Breast epithelium (tissue), 4 donors: Measurements from ENCODE around the gene WRAP53. TPM values are rescaled to one million over a fixed set of nuclear protein-coding genes. Genes with fewer than 3 reads are reported as not detected.

Source experiments
- DNase-seq, 2 donors: peaks; one replicate each; pipeline ENCODE4 v3.0.0-alpha.2; 2019; ENCODE audit warnings: low spot score in 2 of 2
- H3K27ac ChIP-seq, 2 donors: fragments of 200-600 bp; sonication (generic) in 1 of 2; one replicate each; pipeline ENCODE4 v1.5.1; 2016 to 2019; ENCODE audit warnings: mild to moderate bottlenecking in 1 of 2
- H3K27me3 ChIP-seq, 2 donors: fragments of 200-600 bp; sonication (generic) in 1 of 2; one replicate each; pipeline versions ENCODE4 v1.5.1 to v1.6.0; 2017 to 2019; ENCODE audit warnings: control low read depth in 1 of 2, mild to moderate bottlenecking in 1 of 2
- H3K36me3 ChIP-seq: fragments of 200-600 bp; one replicate; pipeline ENCODE4 v1.5.1; 2019
- H3K4me1 ChIP-seq, 2 donors: fragments of 200-600 bp; sonication (generic); one replicate each; pipeline ENCODE4 v1.5.1; 2016 to 2019; ENCODE audit warnings: control low read depth in 1 of 2
- H3K4me3 ChIP-seq, 3 donors: fragments of 200-600 bp; sonication (generic); 1 replicate in 2 of 3; 2 replicates in 1 of 3; pipeline ENCODE4 v1.5.1; 2016 to 2019; ENCODE audit warnings: mild to moderate bottlenecking in 3 of 3, moderate library complexity in 2 of 3
- H3K9me3 ChIP-seq, 2 donors: fragments of 200-600 bp; sonication (generic) in 1 of 2; one replicate each; pipeline ENCODE4 v1.5.1; 2016 to 2019; ENCODE audit warnings: control low read depth in 1 of 2
- POLR2A ChIP-seq: fragments of 450-650 bp; IDR thresholded peaks from one replicate; pipeline ENCODE4 v1.6.1; 2016; ENCODE audit warnings: antibody characterized with exemption, mild to moderate bottlenecking, moderate library complexity
- POLR2AphosphoS5 ChIP-seq, 3 donors: sonication (generic); formaldehyde crosslinking; IDR thresholded peaks; one replicate each; pipeline ENCODE4 v1.6.1; 2017; ENCODE audit warnings: antibody characterized with exemption in 3 of 3
- intact Hi-C: fragments of 100-400 bp; cut with DNase I; formaldehyde crosslinking; loops from one replicate; pipeline ENCODE4 v1.15.1; 2023; ENCODE audit warnings: low total_unique reads
- total RNA-seq, 3 donors: library from RNA; depleted of rRNA; stranded (reverse); fragments of >200 nt; gene quantifications; one replicate each; pipeline ENCODE4 v1.1.0, GENCODE V29; 2016
- TF ChIP-seq, protein P1 (sequence below), 3 donors: fragments of 450-650 bp; IDR thresholded peaks; one replicate each; pipeline ENCODE4 v1.5.1; 2016 to 2017; ENCODE audit warnings: antibody characterized with exemption in 3 of 3, mild to moderate bottlenecking in 3 of 3, moderate library complexity in 3 of 3

The WRAP53 gene
- total RNA-seq, 3 donors from 2014 or later: 3.6 to 5.4 (median 4.2) TPM

DNA sequence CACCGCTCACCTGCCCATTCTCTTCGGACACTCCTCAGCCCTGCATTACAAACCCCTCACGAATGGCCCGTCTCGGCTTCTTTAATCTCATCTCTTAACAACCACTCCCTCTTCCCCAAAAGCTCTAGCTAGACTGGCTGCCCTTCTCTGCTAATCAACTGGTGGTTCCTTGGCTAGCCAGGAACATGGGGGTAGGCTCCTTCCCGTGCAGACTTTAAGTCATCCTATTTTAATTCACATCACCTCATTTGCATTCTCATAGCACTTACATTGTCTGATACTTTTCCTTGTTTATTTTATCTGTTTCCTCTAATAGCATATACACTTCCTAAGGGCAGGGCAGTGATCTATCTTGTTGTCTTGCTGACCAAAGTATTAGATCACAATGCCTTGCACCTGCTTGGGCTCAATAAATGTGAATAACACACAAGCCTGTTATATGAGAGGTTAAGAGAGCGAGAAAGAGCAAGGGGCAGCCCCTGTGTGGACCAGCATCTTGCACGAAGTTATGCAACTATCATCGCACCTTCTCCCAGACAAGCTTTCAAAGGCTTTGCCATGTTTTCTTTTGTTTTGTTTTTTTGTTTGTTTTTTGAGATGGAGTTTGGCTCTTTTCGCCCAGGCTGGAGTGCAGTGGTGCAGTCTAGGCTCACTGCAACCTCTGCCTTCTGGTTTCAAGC is 10.7 kb upstream of the WRAP53 start:
- peaks cover 11% of the 10 kb centered on the region for H3K36me3 ChIP-seq
- H3K27ac ChIP-seq: no peak overlapping the region
- no peak for DNase-seq
- TF ChIP-seq POLR2A (no peak), POLR2AphosphoS5 (IDR thresholded peaks at IDR 0.05) (no peak)
- TF ChIP-seq, protein P1, sequence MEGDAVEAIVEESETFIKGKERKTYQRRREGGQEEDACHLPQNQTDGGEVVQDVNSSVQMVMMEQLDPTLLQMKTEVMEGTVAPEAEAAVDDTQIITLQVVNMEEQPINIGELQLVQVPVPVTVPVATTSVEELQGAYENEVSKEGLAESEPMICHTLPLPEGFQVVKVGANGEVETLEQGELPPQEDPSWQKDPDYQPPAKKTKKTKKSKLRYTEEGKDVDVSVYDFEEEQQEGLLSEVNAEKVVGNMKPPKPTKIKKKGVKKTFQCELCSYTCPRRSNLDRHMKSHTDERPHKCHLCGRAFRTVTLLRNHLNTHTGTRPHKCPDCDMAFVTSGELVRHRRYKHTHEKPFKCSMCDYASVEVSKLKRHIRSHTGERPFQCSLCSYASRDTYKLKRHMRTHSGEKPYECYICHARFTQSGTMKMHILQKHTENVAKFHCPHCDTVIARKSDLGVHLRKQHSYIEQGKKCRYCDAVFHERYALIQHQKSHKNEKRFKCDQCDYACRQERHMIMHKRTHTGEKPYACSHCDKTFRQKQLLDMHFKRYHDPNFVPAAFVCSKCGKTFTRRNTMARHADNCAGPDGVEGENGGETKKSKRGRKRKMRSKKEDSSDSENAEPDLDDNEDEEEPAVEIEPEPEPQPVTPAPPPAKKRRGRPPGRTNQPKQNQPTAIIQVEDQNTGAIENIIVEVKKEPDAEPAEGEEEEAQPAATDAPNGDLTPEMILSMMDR (IDR thresholded peaks at IDR 0.05): no peak
- H3K4me1 ChIP-seq: no peaks in the 10 kb centered on the region
- intact Hi-C loops: no loop called here
- peaks cover 7 to 8% of the 10 kb centered on the region in 2 donors for H3K9me3 ChIP-seq
- no peak overlapping the region for H3K4me3 ChIP-seq
- H3K27me3 ChIP-seq: no peaks in the 10 kb centered on the region

DNA sequence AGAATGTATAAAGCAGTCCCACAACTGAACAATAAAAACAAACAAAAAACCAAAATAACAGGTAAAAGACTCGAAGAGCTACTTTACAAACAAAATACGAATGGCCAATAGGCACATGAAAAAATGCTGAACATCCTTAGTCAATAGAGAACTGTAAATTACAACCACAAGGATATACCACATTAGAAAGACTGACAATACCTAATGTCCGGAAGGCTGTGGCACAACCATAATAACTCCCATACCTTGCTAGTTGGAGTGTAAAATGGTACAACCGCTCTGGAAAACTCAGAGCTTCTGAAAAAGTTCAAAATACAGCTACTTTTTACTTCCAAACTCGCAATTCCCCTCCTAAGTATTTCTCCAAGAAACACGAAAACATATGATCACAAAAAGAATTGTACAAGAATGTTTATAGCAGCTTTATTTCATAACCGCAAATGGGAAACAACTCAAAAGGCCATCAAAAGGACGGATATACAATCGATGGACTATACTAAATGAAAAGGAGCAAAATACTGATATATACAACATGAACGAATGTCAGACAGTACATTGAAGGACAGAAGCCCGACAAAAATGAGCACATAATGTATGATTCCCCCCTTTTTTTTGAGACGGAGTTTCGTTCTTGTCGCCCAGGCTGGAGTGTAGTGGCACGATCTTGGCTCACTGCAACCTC is 3.3 kb upstream of the WRAP53 start:
- TF ChIP-seq, protein P1 (IDR thresholded peaks at IDR 0.05): no peak
- intact Hi-C loops: no loop called here
- Histone ChIP-seq H3K36me3 (no peaks in the 10 kb centered on the region), H3K27ac (peak overlapping the region; percentile 96 to 98), H3K4me1 (peaks cover 4 to 8% of the 10 kb centered on the region in 2 donors), H3K9me3 (no peaks in the 10 kb centered on the region), H3K4me3 (peak overlapping the region; percentile 85 to 96 (median 95)), H3K27me3 (no peaks in the 10 kb centered on the region)
- no peak for DNase-seq

DNA sequence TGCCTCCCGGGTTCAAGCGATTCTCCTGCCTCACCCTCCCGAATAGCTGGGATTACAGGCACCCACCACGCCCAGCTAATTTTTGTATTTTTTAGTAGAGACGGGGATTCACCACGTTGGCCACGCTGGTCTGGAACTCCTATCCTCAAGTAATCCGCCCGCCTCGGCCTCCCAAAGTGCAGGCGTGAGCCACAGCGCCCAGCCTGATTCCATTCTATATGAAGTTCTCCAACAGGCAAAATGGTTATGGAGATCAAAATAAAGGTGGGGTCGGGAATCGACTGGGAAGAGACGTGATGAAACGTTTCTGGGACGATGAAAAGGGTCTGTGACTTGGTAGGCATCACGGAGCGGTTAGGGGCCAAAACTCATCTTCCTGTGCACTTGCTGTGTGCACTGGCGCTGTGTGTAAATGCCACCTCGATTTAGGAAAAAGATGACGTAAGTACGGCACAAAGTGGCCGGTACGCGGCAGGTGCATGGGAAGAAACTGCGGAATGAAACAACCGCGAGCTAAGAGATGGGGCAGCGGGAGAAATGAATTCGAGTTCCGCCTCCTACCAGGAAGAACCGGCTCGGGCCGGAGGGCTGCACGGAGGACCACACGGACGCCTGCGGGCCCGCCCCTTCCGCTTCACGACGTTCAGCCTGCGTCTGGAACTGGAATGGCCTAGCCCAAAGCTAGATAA is 2.6 kb upstream of the WRAP53 start:
- H3K36me3 ChIP-seq: no peaks in the 10 kb centered on the region
- H3K4me1 ChIP-seq: peaks cover 4 to 8% of the 10 kb centered on the region in 2 donors
- peak overlapping the region; percentile 96 to 98 for H3K27ac ChIP-seq
- DNase-seq: peak; percentile 92 to 93
- H3K4me3 ChIP-seq: peak overlapping the region; percentile 85 to 96 (median 95)
- TF ChIP-seq POLR2A (peak; percentile 70), POLR2AphosphoS5 (IDR thresholded peaks at IDR 0.05) (peak; percentile 39 to 87 (median 66))
- TF ChIP-seq, protein P1 (IDR thresholded peaks at IDR 0.05): no peak
- H3K27me3 ChIP-seq: no peaks in the 10 kb centered on the region
- intact Hi-C loops: no loop called here
- no peaks in the 10 kb centered on the region for H3K9me3 ChIP-seq

DNA sequence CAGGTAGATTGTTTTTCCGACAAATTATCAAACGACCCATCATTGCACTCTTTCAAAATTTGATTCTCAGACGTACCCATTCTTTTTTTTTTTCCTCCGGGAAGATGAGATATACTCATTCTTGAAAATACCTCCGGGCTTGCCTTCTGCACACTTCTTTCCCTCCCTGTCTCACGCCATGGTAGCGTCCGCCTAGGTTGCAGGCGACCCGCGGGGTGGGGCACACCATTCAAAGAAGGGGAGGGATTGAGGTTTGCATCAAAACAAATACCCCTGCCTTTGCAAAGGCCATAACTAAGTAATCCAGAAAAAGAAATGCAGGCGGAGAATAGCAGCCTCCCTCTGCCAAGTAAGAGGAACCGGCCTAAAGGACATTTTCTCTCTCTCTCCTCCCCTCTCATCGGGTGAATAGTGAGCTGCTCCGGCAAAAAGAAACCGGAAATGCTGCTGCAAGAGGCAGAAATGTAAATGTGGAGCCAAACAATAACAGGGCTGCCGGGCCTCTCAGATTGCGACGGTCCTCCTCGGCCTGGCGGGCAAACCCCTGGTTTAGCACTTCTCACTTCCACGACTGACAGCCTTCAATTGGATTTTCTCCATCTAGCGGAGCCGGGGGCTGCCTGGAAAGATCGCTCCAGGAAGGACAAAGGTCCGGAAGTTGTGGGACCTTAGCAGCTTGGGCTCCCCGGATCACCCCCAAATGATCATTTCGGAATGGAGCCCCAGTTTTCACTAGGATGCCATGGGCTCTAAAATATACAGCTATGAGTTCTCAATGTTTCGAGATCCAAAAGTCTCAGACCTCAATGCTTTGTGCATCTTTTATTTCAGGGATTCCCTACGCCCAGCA is 1.8 kb upstream of the WRAP53 start:
- H3K27me3 ChIP-seq: no peaks in the 10 kb centered on the region
- TF ChIP-seq, protein P1 (IDR thresholded peaks at IDR 0.05): peak in 2 of 3 donors; percentile 18 to 37
- TF ChIP-seq POLR2AphosphoS5 (IDR thresholded peaks at IDR 0.05) (peak in 2 of 3 donors; percentile 69 to 87), POLR2A (peak; percentile 79)
- H3K4me3 ChIP-seq: peak overlapping the region; percentile 85 to 96 (median 95)
- H3K27ac ChIP-seq: peak overlapping the region; percentile 96 to 98
- no peaks in the 10 kb centered on the region for H3K9me3 ChIP-seq
- H3K36me3 ChIP-seq: no peaks in the 10 kb centered on the region
- peak; percentile 76 to 79 for DNase-seq
- intact Hi-C loops: no loop called here
- peaks cover 4 to 8% of the 10 kb centered on the region in 2 donors for H3K4me1 ChIP-seq
